Measurements from ENCODE around the gene MAP3K5. TPM values are rescaled to one million over a fixed set of nuclear protein-coding genes. Genes with fewer than 3 reads are reported as not detected.

The MAP3K5 gene
- total RNA-seq, 1 donor from 2014 or later = 1.6 TPM

DNA sequence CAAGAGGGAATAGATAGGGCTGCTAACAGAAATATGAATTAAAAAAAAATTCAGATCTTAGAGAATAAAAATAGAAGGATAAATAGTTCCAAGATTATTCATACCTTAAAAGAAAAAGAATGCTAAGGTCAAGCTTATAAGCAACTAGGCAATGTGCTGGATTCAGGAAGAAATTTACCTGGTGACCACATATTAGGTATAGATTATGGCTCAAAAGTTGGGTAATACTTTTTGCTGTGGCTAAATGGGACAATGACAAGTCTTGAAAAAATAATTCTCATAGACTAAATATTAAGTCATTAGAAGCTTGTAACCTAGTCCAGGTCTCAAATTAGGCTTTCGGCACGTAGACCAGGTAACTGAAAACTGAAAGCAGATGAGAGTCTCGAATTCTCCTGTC, 17.2 kb downstream of the MAP3K5 start:
- H3K27me3 Mint-ChIP-seq (ENCODE audit: unreplicated experiment) = no peaks in the 10 kb centered on the region
- no peak overlapping the region for H3K27ac Mint-ChIP-seq (ENCODE audit: unreplicated experiment)
- TF ChIP-seq, protein P1, sequence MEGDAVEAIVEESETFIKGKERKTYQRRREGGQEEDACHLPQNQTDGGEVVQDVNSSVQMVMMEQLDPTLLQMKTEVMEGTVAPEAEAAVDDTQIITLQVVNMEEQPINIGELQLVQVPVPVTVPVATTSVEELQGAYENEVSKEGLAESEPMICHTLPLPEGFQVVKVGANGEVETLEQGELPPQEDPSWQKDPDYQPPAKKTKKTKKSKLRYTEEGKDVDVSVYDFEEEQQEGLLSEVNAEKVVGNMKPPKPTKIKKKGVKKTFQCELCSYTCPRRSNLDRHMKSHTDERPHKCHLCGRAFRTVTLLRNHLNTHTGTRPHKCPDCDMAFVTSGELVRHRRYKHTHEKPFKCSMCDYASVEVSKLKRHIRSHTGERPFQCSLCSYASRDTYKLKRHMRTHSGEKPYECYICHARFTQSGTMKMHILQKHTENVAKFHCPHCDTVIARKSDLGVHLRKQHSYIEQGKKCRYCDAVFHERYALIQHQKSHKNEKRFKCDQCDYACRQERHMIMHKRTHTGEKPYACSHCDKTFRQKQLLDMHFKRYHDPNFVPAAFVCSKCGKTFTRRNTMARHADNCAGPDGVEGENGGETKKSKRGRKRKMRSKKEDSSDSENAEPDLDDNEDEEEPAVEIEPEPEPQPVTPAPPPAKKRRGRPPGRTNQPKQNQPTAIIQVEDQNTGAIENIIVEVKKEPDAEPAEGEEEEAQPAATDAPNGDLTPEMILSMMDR (IDR thresholded peaks at IDR 0.05) = no peak
- no peak overlapping the region for H3K4me3 Mint-ChIP-seq (ENCODE audit: unreplicated experiment)
- no peaks in the 10 kb centered on the region for H3K4me1 Mint-ChIP-seq (ENCODE audit: unreplicated experiment)
- no peak for DNase-seq (ENCODE audit: extremely low spot score, unreplicated experiment)
- no peaks in the 10 kb centered on the region for H3K9me3 Mint-ChIP-seq (ENCODE audit: unreplicated experiment)
- no peaks in the 10 kb centered on the region for H3K36me3 Mint-ChIP-seq (ENCODE audit: unreplicated experiment)

DNA sequence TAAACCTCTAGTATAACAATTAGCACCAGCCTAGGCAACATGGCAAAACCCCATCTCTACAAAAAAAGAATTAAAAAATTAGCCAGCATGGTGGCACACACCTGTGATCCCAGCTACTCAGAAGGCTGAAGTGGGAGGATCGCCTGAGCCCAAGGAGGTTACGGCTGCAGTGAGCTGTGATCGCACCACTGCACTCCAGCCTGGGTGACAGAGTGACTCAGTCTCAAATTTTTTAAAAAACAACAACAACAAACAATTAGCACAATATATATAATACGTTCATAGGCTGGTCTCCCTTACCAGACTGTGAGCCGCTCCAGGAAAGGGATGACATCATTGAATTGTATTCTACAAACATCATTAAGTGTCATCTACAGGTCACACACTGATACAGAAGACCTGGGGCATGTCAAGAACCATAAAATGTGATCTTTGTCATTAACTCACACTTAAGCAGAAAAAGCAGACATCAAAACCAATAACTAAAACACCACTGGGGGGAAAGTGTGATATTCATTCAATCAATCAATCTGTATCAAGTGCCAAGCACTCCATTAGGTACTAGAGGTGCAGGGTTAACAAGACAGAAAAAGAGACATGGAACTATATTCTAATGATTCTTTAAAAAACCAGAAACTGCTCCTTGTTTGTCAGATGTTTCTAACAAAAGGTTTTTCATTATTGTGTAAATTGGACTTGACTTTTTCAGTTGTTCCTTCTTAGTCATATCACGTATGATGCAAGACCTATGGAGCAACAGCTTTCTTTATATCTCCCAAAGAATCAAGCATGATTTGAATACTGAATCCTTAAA, 17.8 kb downstream of the MAP3K5 start:
- Mint-ChIP-seq H3K27ac (ENCODE audit: unreplicated experiment) (no peak overlapping the region), H3K9me3 (ENCODE audit: unreplicated experiment) (no peaks in the 10 kb centered on the region), H3K4me3 (ENCODE audit: unreplicated experiment) (no peak overlapping the region), H3K36me3 (ENCODE audit: unreplicated experiment) (no peaks in the 10 kb centered on the region), H3K4me1 (ENCODE audit: unreplicated experiment) (no peaks in the 10 kb centered on the region), H3K27me3 (ENCODE audit: unreplicated experiment) (no peaks in the 10 kb centered on the region)
- DNase-seq (ENCODE audit: extremely low spot score, unreplicated experiment) = no peak
- TF ChIP-seq, protein P1 (IDR thresholded peaks at IDR 0.05) = no peak

DNA sequence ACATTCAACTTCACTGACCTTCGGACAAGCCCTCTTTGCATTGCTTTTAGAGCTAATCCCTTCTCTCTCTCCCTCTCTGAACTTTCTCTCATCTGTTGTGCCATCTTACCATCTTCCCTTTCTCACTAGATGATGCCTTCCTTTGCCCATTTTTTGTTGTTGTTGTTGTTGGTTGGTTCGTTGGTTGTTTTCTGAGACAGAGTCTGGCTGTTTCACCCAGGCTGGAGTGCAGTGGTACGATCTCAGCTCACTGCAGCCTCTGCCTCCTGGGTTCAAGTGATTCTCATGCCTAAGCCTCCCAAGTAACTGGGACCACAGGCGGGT, 18.8 kb downstream of the MAP3K5 start:
- Mint-ChIP-seq H3K27ac (ENCODE audit: unreplicated experiment) (no peak overlapping the region), H3K27me3 (ENCODE audit: unreplicated experiment) (no peaks in the 10 kb centered on the region), H3K4me1 (ENCODE audit: unreplicated experiment) (no peaks in the 10 kb centered on the region), H3K9me3 (ENCODE audit: unreplicated experiment) (no peaks in the 10 kb centered on the region), H3K4me3 (ENCODE audit: unreplicated experiment) (no peak overlapping the region), H3K36me3 (ENCODE audit: unreplicated experiment) (no peaks in the 10 kb centered on the region)
- TF ChIP-seq, protein P1 (IDR thresholded peaks at IDR 0.05) = no peak
- DNase-seq (ENCODE audit: extremely low spot score, unreplicated experiment) = no peak

DNA sequence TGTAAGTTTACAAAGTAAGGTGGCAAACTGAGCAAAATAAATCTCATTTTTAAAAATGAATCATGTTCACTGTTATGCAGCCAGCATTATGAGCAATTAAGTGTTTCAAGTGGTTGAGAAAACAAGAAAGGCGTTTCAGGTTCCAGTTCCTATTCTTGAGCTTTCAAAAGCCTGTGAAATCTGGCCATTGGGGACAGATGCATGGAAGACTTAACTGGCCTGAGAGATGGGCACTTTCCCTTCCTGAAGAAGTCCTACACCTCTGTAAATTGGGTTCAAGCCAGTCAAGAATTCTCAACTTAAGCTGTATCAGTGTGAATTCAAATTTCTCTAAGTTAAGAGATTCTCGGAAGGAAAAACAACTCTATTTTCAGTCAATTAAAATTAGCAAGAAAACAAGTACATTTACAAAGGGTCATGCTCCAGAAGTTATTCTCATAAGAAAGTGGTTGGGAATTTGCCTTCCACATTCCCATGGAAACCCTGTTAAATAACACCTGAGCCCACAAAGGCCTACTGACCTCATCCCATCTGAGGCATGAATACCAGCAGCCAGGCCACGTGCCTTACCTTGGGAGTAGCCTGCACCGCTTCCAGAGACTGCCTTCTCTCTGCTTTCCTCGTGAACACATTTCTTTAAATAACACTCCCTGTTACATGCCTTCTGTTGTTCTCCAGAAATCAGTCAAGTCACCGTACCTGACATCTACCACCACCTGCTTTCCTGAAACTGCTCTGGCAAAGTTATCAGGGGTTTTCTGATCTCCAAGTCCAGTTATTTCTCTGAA, 19.4 kb downstream of the MAP3K5 start:
- Mint-ChIP-seq H3K27ac (ENCODE audit: unreplicated experiment) (no peak overlapping the region), H3K36me3 (ENCODE audit: unreplicated experiment) (no peaks in the 10 kb centered on the region), H3K4me3 (ENCODE audit: unreplicated experiment) (no peak overlapping the region), H3K9me3 (ENCODE audit: unreplicated experiment) (no peaks in the 10 kb centered on the region), H3K27me3 (ENCODE audit: unreplicated experiment) (no peaks in the 10 kb centered on the region), H3K4me1 (ENCODE audit: unreplicated experiment) (no peaks in the 10 kb centered on the region)
- no peak for DNase-seq (ENCODE audit: extremely low spot score, unreplicated experiment)
- TF ChIP-seq, protein P1 (IDR thresholded peaks at IDR 0.05) = no peak

DNA sequence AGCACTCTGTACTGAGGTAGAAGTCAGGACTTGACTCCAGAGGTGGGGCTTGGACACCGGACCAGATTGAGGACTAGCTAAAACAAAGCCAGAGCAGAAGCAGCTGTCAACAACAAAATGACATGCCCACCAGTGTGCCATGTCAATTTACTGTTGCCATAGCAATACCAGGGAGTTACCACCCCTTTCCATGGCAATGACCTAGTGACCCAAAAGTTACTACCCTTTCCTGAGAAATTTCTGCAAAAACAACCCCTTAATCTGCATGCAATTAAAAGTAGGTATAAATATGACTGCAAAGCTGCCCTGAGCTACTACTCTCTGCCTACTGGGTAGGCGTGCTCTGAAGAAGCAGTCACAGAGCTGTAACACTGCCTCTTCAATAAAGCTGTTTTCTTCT, 21.0 kb downstream of the MAP3K5 start:
- H3K4me1 Mint-ChIP-seq (ENCODE audit: unreplicated experiment) = no peaks in the 10 kb centered on the region
- no peak overlapping the region for H3K4me3 Mint-ChIP-seq (ENCODE audit: unreplicated experiment)
- no peak overlapping the region for H3K27ac Mint-ChIP-seq (ENCODE audit: unreplicated experiment)
- no peaks in the 10 kb centered on the region for H3K9me3 Mint-ChIP-seq (ENCODE audit: unreplicated experiment)
- H3K27me3 Mint-ChIP-seq (ENCODE audit: unreplicated experiment) = no peaks in the 10 kb centered on the region
- TF ChIP-seq, protein P1 (IDR thresholded peaks at IDR 0.05) = no peak
- H3K36me3 Mint-ChIP-seq (ENCODE audit: unreplicated experiment) = no peaks in the 10 kb centered on the region
- no peak for DNase-seq (ENCODE audit: extremely low spot score, unreplicated experiment)

Measured in osteocyte (in vitro differentiated cells).